Neural progenitor cell (in vitro differentiated cells): ENCODE results near the gene OPN5.
A peak's percentile ranks its signal among the peaks of the same experiment; 100 is the strongest.

Experiments
- EZH2 ChIP-seq: fragments of 200-600 bp; sonication (generic); IDR thresholded peaks from 2 replicates; pipeline ENCODE4 v1.6.1; 2017; ENCODE audit warnings: antibody characterized with exemption, mild to moderate bottlenecking, moderate library complexity
- EZH2phosphoT487 ChIP-seq: fragments of 200-600 bp; sonication (generic); IDR thresholded peaks from 2 replicates; pipeline ENCODE4 v1.6.1; 2017; ENCODE audit warnings: antibody characterized with exemption
- TF ChIP-seq, protein P1 (sequence below): fragments of 200-600 bp; sonication (generic); IDR thresholded peaks from 2 replicates; pipeline ENCODE4 v1.5.1; 2017; ENCODE audit warnings: antibody characterized with exemption, mild to moderate bottlenecking

DNA sequence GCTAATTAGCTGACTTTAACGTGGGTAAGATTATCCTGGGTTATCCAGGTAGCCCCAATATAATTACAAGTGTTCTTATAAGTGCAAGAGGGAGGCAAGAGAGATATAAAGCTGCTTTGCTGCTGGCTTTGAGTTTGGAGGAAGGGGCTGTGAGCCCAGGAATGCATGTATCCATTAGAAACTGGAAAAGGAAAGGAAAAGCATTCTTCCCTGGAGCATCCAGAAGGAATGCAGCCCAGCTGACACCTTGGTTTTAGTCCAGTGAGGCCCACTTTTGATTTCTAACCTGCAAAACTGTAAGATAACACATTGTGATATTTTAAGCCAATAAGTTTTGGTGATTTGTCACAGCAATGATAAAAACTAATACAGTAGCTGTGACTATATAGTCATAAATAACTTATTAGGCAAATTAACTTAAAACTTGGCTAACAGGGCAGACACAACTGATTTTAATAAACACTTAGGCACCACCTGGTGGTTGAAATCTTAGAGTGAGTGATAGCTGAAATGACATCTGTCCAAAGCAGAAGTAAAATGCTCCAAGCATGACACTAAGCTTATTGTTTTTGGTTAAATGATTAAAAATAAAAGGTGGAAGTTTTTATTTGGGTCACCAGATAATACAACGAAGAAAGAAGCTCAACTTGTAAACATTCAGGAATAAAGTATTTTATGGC, 47.8 kb upstream of the OPN5 start:
- TF ChIP-seq, protein P1, sequence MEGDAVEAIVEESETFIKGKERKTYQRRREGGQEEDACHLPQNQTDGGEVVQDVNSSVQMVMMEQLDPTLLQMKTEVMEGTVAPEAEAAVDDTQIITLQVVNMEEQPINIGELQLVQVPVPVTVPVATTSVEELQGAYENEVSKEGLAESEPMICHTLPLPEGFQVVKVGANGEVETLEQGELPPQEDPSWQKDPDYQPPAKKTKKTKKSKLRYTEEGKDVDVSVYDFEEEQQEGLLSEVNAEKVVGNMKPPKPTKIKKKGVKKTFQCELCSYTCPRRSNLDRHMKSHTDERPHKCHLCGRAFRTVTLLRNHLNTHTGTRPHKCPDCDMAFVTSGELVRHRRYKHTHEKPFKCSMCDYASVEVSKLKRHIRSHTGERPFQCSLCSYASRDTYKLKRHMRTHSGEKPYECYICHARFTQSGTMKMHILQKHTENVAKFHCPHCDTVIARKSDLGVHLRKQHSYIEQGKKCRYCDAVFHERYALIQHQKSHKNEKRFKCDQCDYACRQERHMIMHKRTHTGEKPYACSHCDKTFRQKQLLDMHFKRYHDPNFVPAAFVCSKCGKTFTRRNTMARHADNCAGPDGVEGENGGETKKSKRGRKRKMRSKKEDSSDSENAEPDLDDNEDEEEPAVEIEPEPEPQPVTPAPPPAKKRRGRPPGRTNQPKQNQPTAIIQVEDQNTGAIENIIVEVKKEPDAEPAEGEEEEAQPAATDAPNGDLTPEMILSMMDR, result peak; percentile 52
- TF ChIP-seq EZH2 (no peak), EZH2phosphoT487 (no peak)
